GM13976 (cell line): ENCODE results near the gene FN1.

ENCODE experiments used
- DNase-seq: peaks from one replicate; pipeline ENCODE4 v3.0.0; 2012; ENCODE audit warnings: low spot score
- in situ Hi-C: fragments of 300-500 bp; cut with MboI; formaldehyde crosslinking; loops from one replicate; pipeline ENCODE4 v1.12.0; 2022; ENCODE audit warnings: low sequenced_read_pairs, mixed read lengths, inconsistent platforms; ENCODE audit not compliant: unreplicated experiment
- TF ChIP-seq, protein P1 (sequence below): IDR thresholded peaks from 2 replicates; pipeline ENCODE4 v1.5.1; 2012; ENCODE audit warnings: borderline replicate concordance, mild to moderate bottlenecking; ENCODE audit not compliant: insufficient read depth; ENCODE audit errors: extremely low read depth, missing control alignments, control extremely low read depth

The FN1 gene

GRCh38 chr2:215358312-215358845 is 77.5 kb downstream of the FN1 start:
- TF ChIP-seq, protein P1, sequence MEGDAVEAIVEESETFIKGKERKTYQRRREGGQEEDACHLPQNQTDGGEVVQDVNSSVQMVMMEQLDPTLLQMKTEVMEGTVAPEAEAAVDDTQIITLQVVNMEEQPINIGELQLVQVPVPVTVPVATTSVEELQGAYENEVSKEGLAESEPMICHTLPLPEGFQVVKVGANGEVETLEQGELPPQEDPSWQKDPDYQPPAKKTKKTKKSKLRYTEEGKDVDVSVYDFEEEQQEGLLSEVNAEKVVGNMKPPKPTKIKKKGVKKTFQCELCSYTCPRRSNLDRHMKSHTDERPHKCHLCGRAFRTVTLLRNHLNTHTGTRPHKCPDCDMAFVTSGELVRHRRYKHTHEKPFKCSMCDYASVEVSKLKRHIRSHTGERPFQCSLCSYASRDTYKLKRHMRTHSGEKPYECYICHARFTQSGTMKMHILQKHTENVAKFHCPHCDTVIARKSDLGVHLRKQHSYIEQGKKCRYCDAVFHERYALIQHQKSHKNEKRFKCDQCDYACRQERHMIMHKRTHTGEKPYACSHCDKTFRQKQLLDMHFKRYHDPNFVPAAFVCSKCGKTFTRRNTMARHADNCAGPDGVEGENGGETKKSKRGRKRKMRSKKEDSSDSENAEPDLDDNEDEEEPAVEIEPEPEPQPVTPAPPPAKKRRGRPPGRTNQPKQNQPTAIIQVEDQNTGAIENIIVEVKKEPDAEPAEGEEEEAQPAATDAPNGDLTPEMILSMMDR: no peak
- in situ Hi-C loops: no loop called here
- no peak for DNase-seq

DNA sequence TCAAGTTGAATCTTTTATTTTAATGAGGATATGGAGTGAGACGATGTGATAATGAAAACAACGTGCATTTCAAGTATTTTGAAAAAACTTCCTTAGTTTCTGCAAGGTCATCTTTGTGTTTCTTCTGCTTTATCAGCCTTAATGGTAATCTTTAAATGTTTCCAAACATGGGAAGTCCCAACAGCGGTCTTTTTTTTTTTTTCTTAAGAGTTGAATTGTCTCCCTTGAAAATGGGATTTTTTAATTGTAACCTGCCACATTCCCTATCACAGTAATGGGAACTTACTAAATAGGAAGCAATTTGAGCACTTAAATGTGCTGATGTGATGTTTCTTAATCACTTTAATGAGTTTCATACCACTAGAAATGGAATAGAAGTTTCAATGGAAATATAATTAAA is 78.2 kb downstream of the FN1 start:
- no peak for DNase-seq
- in situ Hi-C loops: no loop called here
- TF ChIP-seq, protein P1: no peak

DNA sequence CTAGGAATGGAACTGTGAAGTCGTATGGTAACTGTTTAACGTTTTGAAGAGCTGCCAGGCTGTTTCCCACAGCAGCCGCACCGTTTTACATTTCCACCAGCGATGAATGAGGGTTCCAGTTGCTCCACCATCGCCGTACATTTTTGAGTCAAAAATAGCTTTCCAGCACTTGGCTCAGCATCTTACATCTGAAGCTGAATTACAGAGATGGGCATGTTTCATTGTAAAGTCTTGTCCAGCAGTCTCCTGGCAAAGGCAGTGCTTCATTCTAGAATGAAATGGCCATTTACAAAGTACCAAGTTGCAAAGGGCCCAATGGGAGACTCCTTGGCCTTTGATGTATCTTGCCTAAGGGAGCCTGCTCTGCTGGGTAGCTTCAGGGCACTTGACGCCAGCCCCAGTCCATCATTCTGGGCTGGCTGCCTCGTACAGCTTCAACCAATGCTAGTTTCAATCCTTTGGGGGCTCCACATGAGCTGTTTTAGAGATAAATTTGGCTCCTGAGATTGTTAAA is 78.9 kb downstream of the FN1 start:
- DNase-seq: no peak
- in situ Hi-C loops: no loop called here
- TF ChIP-seq, protein P1: no peak

GRCh38 chr2:215356334-215356947 is 79.4 kb downstream of the FN1 start:
- in situ Hi-C loops: no loop called here
- no peak for DNase-seq
- TF ChIP-seq, protein P1: no peak

GRCh38 chr2:215355801-215356200 is 80.1 kb downstream of the FN1 start:
- no peak for DNase-seq
- TF ChIP-seq, protein P1: no peak
- in situ Hi-C loops: no loop called here

- no peak for DNase-seq
- in situ Hi-C loops: no loop called here
- TF ChIP-seq, protein P1: no peak
Observed at GRCh38 chr2:215354771-215355695, 80.8 kb downstream of the FN1 start.
